ENCODE results near the gene GIPR. TPM values are rescaled to one million over a fixed set of nuclear protein-coding genes. Genes with fewer than 3 reads are reported as not detected.
"Not testable (repeated sequence)": the region's sequence is repeated elsewhere in the genome, so short reads cannot be mapped to it uniquely, and the experiment has no call there.

Gene GIPR
- total RNA-seq, 1 donor from 2014 or later, result 1.3 TPM

GRCh38 chr19:45676851-45677263 lies 8.8 kb downstream of the GIPR start:
- TF ChIP-seq, protein P1, sequence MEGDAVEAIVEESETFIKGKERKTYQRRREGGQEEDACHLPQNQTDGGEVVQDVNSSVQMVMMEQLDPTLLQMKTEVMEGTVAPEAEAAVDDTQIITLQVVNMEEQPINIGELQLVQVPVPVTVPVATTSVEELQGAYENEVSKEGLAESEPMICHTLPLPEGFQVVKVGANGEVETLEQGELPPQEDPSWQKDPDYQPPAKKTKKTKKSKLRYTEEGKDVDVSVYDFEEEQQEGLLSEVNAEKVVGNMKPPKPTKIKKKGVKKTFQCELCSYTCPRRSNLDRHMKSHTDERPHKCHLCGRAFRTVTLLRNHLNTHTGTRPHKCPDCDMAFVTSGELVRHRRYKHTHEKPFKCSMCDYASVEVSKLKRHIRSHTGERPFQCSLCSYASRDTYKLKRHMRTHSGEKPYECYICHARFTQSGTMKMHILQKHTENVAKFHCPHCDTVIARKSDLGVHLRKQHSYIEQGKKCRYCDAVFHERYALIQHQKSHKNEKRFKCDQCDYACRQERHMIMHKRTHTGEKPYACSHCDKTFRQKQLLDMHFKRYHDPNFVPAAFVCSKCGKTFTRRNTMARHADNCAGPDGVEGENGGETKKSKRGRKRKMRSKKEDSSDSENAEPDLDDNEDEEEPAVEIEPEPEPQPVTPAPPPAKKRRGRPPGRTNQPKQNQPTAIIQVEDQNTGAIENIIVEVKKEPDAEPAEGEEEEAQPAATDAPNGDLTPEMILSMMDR (IDR thresholded peaks at IDR 0.05), result no peak
- H3K36me3 Mint-ChIP-seq (ENCODE audit: low read depth), result no peaks in the 10 kb centered on the region
- H3K4me3 Mint-ChIP-seq (ENCODE audit: unreplicated experiment), result no peak overlapping the region
- no peak for DNase-seq (ENCODE audit: low spot score)
- no peak overlapping the region for H3K27ac Mint-ChIP-seq (ENCODE audit: unreplicated experiment)
- H3K4me1 Mint-ChIP-seq (ENCODE audit: low read depth), result peaks cover 18% of the 10 kb centered on the region
- H3K27me3 Mint-ChIP-seq (ENCODE audit: low read depth), result peaks cover 3% of the 10 kb centered on the region
- no peaks in the 10 kb centered on the region for H3K9me3 Mint-ChIP-seq (ENCODE audit: low read depth)

- H3K4me3 Mint-ChIP-seq (ENCODE audit: unreplicated experiment), result peak overlapping the region; percentile 60
- no peaks in the 10 kb centered on the region for H3K36me3 Mint-ChIP-seq (ENCODE audit: low read depth)
- H3K4me1 Mint-ChIP-seq (ENCODE audit: low read depth), result peaks cover 21% of the 10 kb centered on the region
- H3K9me3 Mint-ChIP-seq (ENCODE audit: low read depth), result no peaks in the 10 kb centered on the region
- peak; percentile 93 for DNase-seq (ENCODE audit: low spot score)
- TF ChIP-seq, protein P1 (IDR thresholded peaks at IDR 0.05), result peak; percentile 56
- peaks cover 3% of the 10 kb centered on the region for H3K27me3 Mint-ChIP-seq (ENCODE audit: low read depth)
- no peak overlapping the region for H3K27ac Mint-ChIP-seq (ENCODE audit: unreplicated experiment)
These were observed 9.6 kb downstream of the GIPR start for GRCh38 chr19:45677351-45678230.

DNA sequence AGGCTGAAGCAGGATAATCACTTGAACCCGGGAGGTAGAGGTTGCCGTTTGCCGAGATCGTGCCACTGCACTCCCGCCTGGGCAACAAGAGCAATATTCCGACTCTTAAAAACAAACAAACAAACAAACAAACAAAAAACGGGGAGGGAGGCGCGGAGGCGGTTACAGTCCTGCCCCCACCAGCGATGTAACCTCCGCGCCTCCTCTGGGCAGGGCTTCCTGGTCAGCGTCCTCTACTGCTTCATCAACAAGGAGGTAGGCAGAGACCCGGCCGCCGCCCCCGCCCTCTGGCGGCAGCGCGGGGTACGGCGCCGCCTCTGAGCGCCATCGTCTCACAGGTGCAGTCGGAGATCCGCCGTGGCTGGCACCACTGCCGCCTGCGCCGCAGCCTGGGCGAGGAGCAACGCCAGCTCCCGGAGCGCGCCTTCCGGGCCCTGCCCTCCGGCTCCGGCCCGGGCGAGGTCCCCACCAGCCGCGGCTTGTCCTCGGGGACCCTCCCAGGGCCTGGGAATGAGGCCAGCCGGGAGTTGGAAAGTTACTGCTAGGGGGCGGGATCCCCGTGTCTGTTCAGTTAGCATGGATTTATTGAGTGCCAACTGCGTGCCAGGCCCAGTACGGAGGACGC lies 13.5 kb downstream of the GIPR start:
- Mint-ChIP-seq H3K4me1 (ENCODE audit: low read depth) (peaks cover 21% of the 10 kb centered on the region), H3K4me3 (ENCODE audit: unreplicated experiment) (peak overlapping the region; percentile 74), H3K9me3 (ENCODE audit: low read depth) (no peaks in the 10 kb centered on the region), H3K36me3 (ENCODE audit: low read depth) (peaks cover 5% of the 10 kb centered on the region), H3K27me3 (ENCODE audit: low read depth) (peaks cover 3% of the 10 kb centered on the region), H3K27ac (ENCODE audit: unreplicated experiment) (peak overlapping the region; percentile 89)
- peak; percentile 92 for DNase-seq (ENCODE audit: low spot score)
- TF ChIP-seq, protein P1 (IDR thresholded peaks at IDR 0.05), result peak; percentile 97

- H3K9me3 Mint-ChIP-seq (ENCODE audit: low read depth), result no peaks in the 10 kb centered on the region
- TF ChIP-seq, protein P1 (IDR thresholded peaks at IDR 0.05), result no peak
- H3K36me3 Mint-ChIP-seq (ENCODE audit: low read depth), result peaks cover 8% of the 10 kb centered on the region
- peak overlapping the region; percentile 34 for H3K27ac Mint-ChIP-seq (ENCODE audit: unreplicated experiment)
- DNase-seq (ENCODE audit: low spot score), result no peak
- peaks cover 18% of the 10 kb centered on the region for H3K4me1 Mint-ChIP-seq (ENCODE audit: low read depth)
- peaks cover 3% of the 10 kb centered on the region for H3K27me3 Mint-ChIP-seq (ENCODE audit: low read depth)
- H3K4me3 Mint-ChIP-seq (ENCODE audit: unreplicated experiment), result no peak overlapping the region
These were observed 14.1 kb downstream of the GIPR start for GRCh38 chr19:45682117-45682516.

DNA sequence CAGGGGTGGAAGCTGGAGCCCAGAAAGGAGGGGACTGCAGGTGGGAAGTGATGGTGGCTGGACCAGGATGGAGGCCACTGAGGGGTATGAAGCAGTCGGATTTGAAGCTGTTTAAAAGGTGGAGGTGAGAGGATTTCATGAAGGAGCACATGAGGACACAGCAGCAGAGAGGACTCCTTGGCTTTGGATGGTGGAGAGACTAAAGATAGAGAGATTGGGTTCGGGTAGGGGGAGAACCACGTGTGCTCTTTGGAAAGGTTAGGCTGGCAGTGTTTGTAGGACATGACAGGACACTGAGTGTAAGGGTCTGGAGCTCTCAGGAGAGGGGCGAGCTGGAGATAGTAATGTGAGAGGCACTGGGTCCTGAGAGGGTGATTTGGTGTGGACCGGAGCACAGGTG lies 14.9 kb downstream of the GIPR start:
- TF ChIP-seq, protein P1 (IDR thresholded peaks at IDR 0.05), result no peak
- peaks cover 11% of the 10 kb centered on the region for H3K4me1 Mint-ChIP-seq (ENCODE audit: low read depth)
- peak overlapping the region; percentile 33 for H3K27ac Mint-ChIP-seq (ENCODE audit: unreplicated experiment)
- H3K4me3 Mint-ChIP-seq (ENCODE audit: unreplicated experiment), result no peak overlapping the region
- H3K36me3 Mint-ChIP-seq (ENCODE audit: low read depth), result peaks cover 8% of the 10 kb centered on the region
- DNase-seq (ENCODE audit: low spot score), result no peak
- no peaks in the 10 kb centered on the region for H3K9me3 Mint-ChIP-seq (ENCODE audit: low read depth)
- H3K27me3 Mint-ChIP-seq (ENCODE audit: low read depth), result no peaks in the 10 kb centered on the region

DNA sequence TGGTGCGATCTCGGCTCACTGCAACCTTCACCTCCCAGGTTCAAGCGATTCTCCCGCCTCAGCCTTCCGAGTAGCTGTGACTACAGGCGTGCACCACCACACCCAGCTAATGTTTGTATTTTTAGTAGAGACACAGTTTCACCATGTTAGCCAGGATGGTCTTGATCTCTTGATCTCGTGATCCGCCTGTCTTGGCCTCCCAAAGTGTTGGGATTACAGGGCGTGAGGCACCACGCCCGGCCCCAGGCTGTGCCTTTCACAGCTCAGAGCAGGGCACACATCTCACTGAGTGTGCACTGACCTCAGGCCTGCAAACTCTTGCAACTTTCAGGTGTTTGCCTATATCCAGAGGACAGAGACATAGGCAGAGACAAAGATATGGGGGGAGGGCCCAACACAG lies 17.0 kb downstream of the GIPR start:
- not testable (repeated sequence) for H3K9me3 Mint-ChIP-seq (ENCODE audit: low read depth); H3K27me3 Mint-ChIP-seq (ENCODE audit: low read depth); H3K4me1 Mint-ChIP-seq (ENCODE audit: low read depth); H3K4me3 Mint-ChIP-seq (ENCODE audit: unreplicated experiment); H3K27ac Mint-ChIP-seq (ENCODE audit: unreplicated experiment); DNase-seq (ENCODE audit: low spot score)
- peaks cover 12% of the 10 kb centered on the region for H3K36me3 Mint-ChIP-seq (ENCODE audit: low read depth)

Measured in chondrocyte (in vitro differentiated cells).